ENCODE measurements around the gene PIN1.

DNA sequence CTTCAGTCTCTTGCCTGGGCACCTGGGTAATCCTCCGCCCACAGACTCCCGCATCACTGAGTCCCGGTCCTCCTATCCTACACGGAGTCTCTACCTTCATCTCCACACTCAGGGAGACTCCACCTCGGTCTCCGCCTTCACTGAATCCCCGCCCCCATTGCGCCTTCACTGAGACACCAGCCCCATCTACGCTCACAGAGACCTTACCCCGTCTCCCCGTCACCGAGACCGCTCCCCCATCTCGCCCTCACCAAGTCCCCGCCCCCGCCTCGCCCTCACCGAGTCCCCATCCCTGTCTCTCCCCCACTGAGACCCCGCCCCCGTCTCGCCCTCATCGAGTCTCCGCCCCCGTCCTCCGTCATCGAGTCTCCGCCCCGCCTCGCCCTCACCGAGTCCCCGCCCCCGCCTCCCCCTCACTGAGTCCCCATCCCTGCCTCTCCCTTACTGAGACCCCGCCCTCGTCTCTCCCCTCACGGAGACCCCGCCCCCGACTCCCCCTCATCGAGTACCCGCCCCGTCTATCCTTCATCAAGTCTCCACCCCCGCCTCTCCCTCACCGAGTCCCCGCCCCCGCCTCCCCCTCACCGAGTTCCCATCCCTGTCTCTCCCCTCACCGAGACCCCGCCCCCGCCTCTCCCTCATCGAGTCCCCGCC lies 43.4 kb upstream of the PIN1 start:
- TF ChIP-seq, protein P1, sequence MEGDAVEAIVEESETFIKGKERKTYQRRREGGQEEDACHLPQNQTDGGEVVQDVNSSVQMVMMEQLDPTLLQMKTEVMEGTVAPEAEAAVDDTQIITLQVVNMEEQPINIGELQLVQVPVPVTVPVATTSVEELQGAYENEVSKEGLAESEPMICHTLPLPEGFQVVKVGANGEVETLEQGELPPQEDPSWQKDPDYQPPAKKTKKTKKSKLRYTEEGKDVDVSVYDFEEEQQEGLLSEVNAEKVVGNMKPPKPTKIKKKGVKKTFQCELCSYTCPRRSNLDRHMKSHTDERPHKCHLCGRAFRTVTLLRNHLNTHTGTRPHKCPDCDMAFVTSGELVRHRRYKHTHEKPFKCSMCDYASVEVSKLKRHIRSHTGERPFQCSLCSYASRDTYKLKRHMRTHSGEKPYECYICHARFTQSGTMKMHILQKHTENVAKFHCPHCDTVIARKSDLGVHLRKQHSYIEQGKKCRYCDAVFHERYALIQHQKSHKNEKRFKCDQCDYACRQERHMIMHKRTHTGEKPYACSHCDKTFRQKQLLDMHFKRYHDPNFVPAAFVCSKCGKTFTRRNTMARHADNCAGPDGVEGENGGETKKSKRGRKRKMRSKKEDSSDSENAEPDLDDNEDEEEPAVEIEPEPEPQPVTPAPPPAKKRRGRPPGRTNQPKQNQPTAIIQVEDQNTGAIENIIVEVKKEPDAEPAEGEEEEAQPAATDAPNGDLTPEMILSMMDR (IDR thresholded peaks at IDR 0.05; ENCODE audit: low read depth, low read length) = no peak
- TF ChIP-seq POLR2A (IDR thresholded peaks at IDR 0.05; ENCODE audit: extremely low read depth, insufficient read length) = no peak

All from NB4 (cell line).